Transverse colon (tissue), 4 donors: ENCODE measurements around the gene CYB5R4.

ENCODE experiments used
- EP300 ChIP-seq: sonication (generic); formaldehyde crosslinking; IDR thresholded peaks from one replicate; pipeline ENCODE4 v1.6.1; 2017; ENCODE audit warnings: antibody characterized with exemption, low read depth
- POLR2A ChIP-seq: fragments of 450-650 bp; IDR thresholded peaks from one replicate; pipeline ENCODE4 v1.6.1; 2016; ENCODE audit warnings: antibody characterized with exemption, mild to moderate bottlenecking, moderate library complexity
- POLR2AphosphoS5 ChIP-seq, 3 donors: sonication (generic); formaldehyde crosslinking; IDR thresholded peaks; one replicate each; pipeline ENCODE4 v1.6.1; 2016; ENCODE audit warnings: antibody characterized with exemption in 3 of 3
- TF ChIP-seq, protein P1 (sequence below), 5 experiments: fragments of 200-600 bp in 3 of 5; fragments of 450-650 bp in 2 of 5; sonication (generic) in 3 of 5; IDR thresholded peaks; 1 replicate in 2 of 5; 2 replicates in 3 of 5; pipeline ENCODE4 v1.5.1; 2016 to 2017; ENCODE audit warnings: antibody characterized with exemption in 5 of 5, inconsistent platforms in 3 of 5, mild to moderate bottlenecking in 2 of 5, moderate library complexity in 1 of 5

DNA sequence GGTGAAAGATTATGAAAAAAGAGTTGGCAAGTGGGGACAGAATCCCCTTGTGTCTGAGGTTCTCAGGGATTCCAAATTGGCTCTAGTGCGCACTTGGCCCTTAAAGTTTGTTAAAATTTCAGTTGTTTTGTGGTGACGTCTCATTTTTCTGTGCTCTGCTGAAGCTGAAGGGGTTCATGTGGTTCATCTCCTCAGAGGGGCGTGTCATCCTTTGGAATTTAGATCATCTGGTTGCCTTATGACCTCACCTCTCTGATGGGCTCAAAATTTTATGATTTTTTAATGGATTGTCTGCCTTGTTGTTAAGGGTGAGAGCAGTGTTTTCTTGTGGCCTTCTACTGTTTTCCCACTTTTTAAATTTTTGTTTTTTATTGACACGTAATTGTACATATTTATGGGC is 20.3 kb downstream of the CYB5R4 start:
- TF ChIP-seq, protein P1, sequence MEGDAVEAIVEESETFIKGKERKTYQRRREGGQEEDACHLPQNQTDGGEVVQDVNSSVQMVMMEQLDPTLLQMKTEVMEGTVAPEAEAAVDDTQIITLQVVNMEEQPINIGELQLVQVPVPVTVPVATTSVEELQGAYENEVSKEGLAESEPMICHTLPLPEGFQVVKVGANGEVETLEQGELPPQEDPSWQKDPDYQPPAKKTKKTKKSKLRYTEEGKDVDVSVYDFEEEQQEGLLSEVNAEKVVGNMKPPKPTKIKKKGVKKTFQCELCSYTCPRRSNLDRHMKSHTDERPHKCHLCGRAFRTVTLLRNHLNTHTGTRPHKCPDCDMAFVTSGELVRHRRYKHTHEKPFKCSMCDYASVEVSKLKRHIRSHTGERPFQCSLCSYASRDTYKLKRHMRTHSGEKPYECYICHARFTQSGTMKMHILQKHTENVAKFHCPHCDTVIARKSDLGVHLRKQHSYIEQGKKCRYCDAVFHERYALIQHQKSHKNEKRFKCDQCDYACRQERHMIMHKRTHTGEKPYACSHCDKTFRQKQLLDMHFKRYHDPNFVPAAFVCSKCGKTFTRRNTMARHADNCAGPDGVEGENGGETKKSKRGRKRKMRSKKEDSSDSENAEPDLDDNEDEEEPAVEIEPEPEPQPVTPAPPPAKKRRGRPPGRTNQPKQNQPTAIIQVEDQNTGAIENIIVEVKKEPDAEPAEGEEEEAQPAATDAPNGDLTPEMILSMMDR (IDR thresholded peaks at IDR 0.05) = no peak
- TF ChIP-seq POLR2A (no peak), POLR2AphosphoS5 (IDR thresholded peaks at IDR 0.05) (no peak), EP300 (no peak)
